ENCODE data around the gene PHF13. TPM values are rescaled to one million over a fixed set of nuclear protein-coding genes. Genes with fewer than 3 reads are reported as not detected.
A peak's percentile ranks its signal among the peaks of the same experiment; 100 is the strongest.
"Not testable (repeated sequence)": the region's sequence is repeated elsewhere in the genome, so short reads cannot be mapped to it uniquely, and the experiment has no call there.

Gene PHF13
- polyA plus RNA-seq, 3 donors from 2014 or later, result 1.2 to 5.7 (median 2.9) TPM

DNA sequence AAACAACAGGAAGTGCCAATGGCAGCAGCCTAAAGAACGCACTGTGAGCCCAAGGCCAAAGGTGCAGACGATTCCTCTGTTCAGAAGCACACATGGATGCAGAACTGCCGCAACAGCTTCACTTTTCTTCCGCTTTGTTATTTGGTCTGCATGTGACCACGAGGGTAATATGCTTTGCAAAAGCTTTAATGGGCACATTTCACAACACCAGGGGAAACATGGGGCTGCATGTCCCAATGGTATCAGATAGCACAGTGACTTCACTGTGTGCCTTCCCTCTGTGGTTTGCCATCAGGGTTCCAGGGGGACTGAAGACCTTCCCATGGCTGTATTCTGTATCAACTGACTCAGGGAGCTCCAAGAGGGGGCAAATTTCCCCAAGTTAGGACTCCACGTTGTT is 39.5 kb downstream of the PHF13 start:
- no peaks in the 10 kb centered on the region for H3K27me3 Mint-ChIP-seq (ENCODE audit: low read depth in 3 of 3)
- no peak for DNase-seq
- H3K4me3 Mint-ChIP-seq, result no peak overlapping the region
- no peaks in the 10 kb centered on the region for H3K4me1 Mint-ChIP-seq
- H3K27ac Mint-ChIP-seq, result no peak overlapping the region
- no peaks in the 10 kb centered on the region for H3K9me3 Mint-ChIP-seq
- H3K36me3 Mint-ChIP-seq, result peaks cover 3 to 17% (median 4%) of the 10 kb centered on the region in 3 donors

DNA sequence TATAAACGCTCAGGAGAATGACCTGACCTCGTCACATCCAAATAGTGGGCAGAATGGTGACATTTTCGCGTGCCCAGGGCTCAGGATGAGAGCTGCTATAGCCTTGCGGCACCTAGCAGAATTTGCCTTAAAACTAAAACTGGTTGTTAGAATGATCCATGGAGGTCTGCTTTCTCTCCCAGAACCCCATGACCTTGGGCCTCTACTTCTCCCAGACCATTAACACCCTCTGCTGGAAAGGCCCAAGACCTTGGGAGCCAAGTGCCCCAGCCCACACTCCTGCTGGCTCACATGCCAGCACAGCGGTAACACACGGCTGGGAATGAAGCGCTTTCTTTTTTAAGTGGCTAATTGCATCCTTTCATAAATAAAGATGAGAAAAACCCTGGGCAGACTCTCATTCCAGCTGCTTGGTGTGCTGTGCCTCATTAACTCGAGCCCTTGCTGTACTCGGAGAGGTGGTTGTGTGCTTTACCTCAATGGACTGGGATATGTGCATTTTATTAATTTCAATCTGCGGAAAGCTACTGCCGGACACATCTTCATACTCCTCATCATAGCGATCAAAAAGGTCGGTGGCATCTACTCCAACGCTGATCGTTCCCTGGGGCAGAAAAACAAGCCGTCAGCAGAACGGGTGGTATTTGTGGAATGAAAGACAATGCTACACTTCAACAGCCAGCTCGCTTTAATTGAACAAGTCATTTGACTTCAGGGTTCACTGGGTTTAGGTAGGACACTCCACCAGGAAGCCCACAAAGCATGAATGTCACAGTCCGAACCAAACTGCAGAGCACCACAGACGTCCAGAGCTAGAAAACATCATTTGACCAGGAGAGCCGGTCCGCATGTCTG is 40.1 kb downstream of the PHF13 start:
- no peak overlapping the region for H3K27ac Mint-ChIP-seq
- H3K4me3 Mint-ChIP-seq, result no peak overlapping the region
- no peaks in the 10 kb centered on the region for H3K9me3 Mint-ChIP-seq
- no peaks in the 10 kb centered on the region for H3K4me1 Mint-ChIP-seq
- DNase-seq, result no peak
- no peaks in the 10 kb centered on the region for H3K27me3 Mint-ChIP-seq (ENCODE audit: low read depth in 3 of 3)
- H3K36me3 Mint-ChIP-seq, result peaks cover 3 to 21% (median 4%) of the 10 kb centered on the region in 3 donors

DNA sequence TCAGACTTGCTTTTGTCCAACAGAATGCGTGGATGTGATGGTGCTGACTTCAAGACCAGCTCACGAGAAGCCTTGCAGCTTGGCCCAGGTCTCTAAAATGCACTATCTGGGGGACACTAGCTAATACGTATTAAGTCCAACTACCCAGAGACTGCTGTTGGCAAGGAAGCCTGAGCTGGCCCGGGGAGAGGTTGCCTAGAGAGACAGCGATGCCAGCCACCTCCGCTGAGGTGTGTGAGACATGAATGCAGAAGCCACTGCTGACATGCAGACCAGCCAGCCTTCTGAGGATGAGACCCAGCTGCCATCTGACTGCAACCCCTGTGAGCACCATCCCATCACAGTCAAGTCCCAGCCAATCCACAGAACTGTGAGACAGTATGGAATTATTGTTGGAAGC is 43.6 kb downstream of the PHF13 start:
- Mint-ChIP-seq H3K27me3 (ENCODE audit: low read depth in 3 of 3) (no peaks in the 10 kb centered on the region), H3K36me3 (peaks cover 3 to 14% (median 4%) of the 10 kb centered on the region in 3 donors), H3K4me3 (no peak overlapping the region), H3K9me3 (no peaks in the 10 kb centered on the region), H3K27ac (no peak overlapping the region), H3K4me1 (peaks cover 0 to 14% of the 10 kb centered on the region in 2 donors)
- no peak for DNase-seq

DNA sequence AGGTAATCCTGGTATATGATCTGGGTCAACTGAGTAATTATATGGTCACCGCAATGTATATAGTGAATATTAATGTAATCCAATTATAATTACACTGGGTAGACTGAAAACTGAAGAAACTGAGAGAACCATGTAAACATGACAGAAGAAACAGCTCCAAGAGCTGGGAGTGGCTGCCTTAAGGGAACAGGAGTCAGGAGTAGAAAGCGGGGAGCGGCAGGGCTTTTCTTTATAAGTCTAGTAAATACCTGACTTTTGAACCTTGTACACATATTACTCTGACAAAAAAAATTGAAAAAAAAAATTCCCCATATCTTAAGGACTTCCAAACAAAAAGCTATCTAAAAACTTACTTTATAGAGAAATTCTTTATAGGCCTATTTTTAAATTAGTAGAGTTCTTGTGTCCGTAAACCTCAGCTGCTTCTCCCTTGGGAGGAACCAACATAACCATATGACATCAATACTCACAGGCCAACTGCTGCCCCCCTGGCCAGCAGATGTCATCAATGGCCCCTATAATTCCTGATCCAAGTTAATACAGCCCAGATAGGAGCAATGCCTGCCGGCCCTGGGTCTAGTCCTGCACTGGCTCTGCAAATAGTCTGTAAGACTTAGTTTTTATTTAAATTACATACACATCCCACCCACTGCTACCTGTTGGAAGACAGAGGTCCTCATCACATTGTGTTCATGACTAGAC is 45.0 kb downstream of the PHF13 start:
- DNase-seq, result no peak
- Mint-ChIP-seq H3K27me3 (ENCODE audit: low read depth in 3 of 3) (no peaks in the 10 kb centered on the region), H3K36me3 (peaks cover 0 to 18% (median 14%) of the 10 kb centered on the region in 3 donors), H3K4me1 (peaks cover 0 to 22% of the 10 kb centered on the region in 2 donors), H3K27ac (peak overlapping the region in 1 of 6 donors; percentile 9), H3K9me3 (no peaks in the 10 kb centered on the region), H3K4me3 (no peak overlapping the region)

DNA sequence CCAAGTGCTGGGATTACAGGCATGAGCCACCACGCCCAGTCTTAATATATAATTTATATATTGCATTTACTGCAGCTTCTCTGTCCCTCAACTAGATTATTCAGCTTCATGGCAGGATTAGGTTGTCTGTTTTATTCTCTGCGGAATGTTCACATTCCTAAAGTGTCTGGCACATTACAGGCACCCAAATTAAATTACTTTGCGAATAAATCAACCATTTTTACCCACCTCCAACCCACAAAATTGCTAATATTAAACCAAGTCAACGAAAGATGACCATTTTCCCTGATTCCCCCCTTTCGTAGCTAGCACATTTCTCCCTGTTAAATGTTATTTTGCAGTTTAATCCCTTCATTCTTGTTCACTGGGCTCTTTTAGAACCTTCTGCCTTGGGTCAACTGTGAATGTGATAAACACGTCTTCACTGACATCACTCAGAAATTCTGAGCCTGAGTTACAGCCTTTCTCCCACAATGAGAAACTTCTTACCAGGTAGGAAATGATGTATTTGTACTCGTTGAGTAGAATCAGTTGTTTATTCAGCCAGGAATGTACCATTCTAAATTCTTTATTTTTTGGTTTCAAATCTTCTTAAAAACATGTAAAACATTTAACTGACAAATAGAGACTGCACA is 47.0 kb downstream of the PHF13 start:
- Mint-ChIP-seq H3K27ac (no peak overlapping the region), H3K9me3 (no peaks in the 10 kb centered on the region), H3K4me1 (peaks cover 0 to 23% of the 10 kb centered on the region in 2 donors), H3K27me3 (ENCODE audit: low read depth in 3 of 3) (peaks cover 0 to 1% (median 0%) of the 10 kb centered on the region in 3 donors), H3K36me3 (peaks cover 0 to 19% (median 18%) of the 10 kb centered on the region in 3 donors), H3K4me3 (no peak overlapping the region)
- DNase-seq, result no peak

DNA sequence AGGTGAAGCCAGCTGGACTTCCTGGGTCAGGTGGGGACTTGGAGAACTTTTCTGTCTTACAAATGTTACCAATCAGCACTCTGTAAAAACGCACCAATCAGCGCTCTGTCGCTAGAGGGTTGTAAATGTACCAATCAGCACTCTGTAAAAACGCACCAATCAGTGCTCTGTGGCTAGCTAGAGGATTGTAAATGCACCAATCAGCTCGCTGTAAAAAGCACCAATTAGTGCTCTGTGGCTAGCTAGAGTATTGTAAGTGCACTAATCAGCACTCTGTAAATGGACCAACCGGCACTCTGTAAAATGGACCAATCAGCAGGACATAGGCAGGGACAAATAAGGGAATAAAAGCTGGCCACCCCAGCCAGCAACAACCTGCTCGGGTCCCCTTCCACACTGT is 48.9 kb downstream of the PHF13 start:
- not testable (repeated sequence) for DNase-seq; H3K27me3 Mint-ChIP-seq (ENCODE audit: low read depth in 3 of 3); H3K4me3 Mint-ChIP-seq; H3K27ac Mint-ChIP-seq; H3K9me3 Mint-ChIP-seq
- Mint-ChIP-seq H3K4me1 (peaks cover 0 to 23% of the 10 kb centered on the region in 2 donors), H3K36me3 (peaks cover 0 to 26% (median 22%) of the 10 kb centered on the region in 3 donors)

DNA sequence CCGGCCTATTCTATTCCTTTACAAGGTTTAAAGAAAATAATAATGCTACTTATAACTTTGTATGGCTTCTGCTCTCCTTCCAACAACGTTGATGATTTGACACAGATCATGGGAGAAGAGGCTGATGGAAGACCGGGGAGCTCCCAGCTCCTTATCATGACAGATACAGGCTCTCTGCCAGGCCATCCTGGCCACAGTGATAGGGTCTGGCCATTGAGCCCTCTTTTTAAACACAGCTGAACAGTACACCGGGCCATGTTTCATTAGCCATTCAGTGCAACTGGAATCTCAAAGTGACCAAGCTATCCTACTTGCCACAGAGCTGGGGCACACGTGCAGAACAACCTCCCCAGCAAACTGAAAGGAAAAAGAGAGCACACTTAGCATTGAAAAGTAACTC is 53.2 kb downstream of the PHF13 start:
- Mint-ChIP-seq H3K36me3 (peaks cover 0 to 30% (median 28%) of the 10 kb centered on the region in 3 donors), H3K27me3 (ENCODE audit: low read depth in 3 of 3) (peaks cover 0 to 1% (median 0%) of the 10 kb centered on the region in 3 donors), H3K9me3 (no peaks in the 10 kb centered on the region), H3K4me3 (no peak overlapping the region), H3K4me1 (peaks cover 3 to 15% of the 10 kb centered on the region in 2 donors), H3K27ac (no peak overlapping the region)
- no peak for DNase-seq

DNA sequence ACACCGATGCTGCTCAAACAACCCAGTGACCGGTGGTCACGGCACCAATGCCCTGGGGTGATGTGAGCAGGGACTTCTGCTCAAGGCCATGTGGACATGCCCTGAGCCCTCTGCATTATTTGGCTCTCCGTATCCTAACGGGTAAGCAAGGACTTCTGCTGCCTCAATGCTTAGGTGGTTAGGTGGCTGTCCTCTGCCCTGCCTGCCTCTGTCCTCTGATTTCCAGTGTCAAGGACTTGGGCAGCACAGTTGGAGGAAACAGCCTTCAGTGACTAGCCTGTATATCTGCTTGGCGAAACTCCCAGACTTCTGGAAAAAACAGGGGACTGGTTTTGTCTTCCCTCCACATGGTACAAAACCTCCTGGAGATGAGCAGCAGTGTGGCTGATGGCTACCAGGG is 53.6 kb downstream of the PHF13 start:
- H3K9me3 Mint-ChIP-seq, result no peaks in the 10 kb centered on the region
- H3K36me3 Mint-ChIP-seq, result peaks cover 0 to 30% (median 28%) of the 10 kb centered on the region in 3 donors
- no peak overlapping the region for H3K27ac Mint-ChIP-seq
- no peak for DNase-seq
- peaks cover 0 to 1% (median 0%) of the 10 kb centered on the region in 3 donors for H3K27me3 Mint-ChIP-seq (ENCODE audit: low read depth in 3 of 3)
- peaks cover 3 to 14% of the 10 kb centered on the region in 2 donors for H3K4me1 Mint-ChIP-seq
- H3K4me3 Mint-ChIP-seq, result no peak overlapping the region

DNA sequence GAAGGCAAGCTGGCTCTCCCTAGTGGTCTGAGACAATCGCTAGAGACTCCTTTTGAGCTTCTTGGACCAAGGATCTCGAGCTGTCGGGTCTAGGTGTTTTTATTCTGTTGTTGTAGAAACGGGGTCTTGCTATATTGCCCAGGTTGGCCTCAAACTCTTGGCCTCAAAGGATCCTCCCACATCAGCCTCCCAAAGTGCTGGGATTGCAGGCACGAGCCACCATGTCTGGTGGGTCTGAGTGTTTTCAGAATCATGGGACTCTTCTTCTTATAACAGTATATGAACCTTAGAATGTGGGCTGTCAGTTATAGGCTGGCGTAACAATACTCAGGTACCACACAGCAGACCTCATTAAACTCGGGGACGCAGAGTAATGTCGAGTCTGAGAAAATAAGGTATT is 55.0 kb downstream of the PHF13 start:
- H3K36me3 Mint-ChIP-seq, result peaks cover 0 to 23% (median 20%) of the 10 kb centered on the region in 3 donors
- peaks cover 3 to 7% of the 10 kb centered on the region in 2 donors for H3K4me1 Mint-ChIP-seq
- no peaks in the 10 kb centered on the region for H3K9me3 Mint-ChIP-seq
- DNase-seq, result no peak
- H3K27me3 Mint-ChIP-seq (ENCODE audit: low read depth in 3 of 3), result peaks cover 0 to 1% (median 0%) of the 10 kb centered on the region in 3 donors
- no peak overlapping the region for H3K27ac Mint-ChIP-seq
- H3K4me3 Mint-ChIP-seq, result no peak overlapping the region

DNA sequence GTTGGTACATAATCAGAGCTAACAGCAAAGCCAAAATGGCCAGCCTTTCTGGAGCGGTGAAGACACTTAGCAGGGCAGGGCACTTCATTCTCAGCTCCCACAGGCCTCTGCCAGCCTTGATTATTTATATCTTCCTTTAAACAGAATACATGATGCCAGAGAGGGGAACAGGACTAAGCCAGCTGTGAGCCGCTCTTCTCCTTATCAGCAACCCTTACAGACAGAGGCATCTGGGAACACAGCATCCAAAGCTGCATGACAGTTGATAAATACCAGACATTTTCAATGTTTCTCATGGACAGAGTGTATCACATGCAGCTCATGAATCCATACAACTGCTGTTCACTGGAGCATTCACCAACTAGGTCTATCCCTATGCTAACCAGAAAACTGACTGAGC is 59.0 kb downstream of the PHF13 start:
- DNase-seq, result no peak
- Mint-ChIP-seq H3K36me3 (peaks cover 10 to 22% (median 18%) of the 10 kb centered on the region in 3 donors), H3K4me3 (no peak overlapping the region), H3K27me3 (ENCODE audit: low read depth in 3 of 3) (no peaks in the 10 kb centered on the region), H3K9me3 (no peaks in the 10 kb centered on the region), H3K27ac (no peak overlapping the region), H3K4me1 (peaks cover 3 to 5% of the 10 kb centered on the region in 2 donors)

Other genes starting within 250 kb of the PHF13 start
- 10 to 100 TPM; 26.7 to 31.2 (median 28.9) TPM for gene ACOT7, start 220.0 kb upstream of the PHF13 start, polyA plus RNA-seq
- gene HES2, start 193.8 kb upstream of the PHF13 start, polyA plus RNA-seq, result not detected
- gene ESPN, start 189.0 kb upstream of the PHF13 start, polyA plus RNA-seq, result not detected
- 10 to 100 TPM in 1 of 3 donors, 1 to 10 TPM in 2; 3.1 to 15.3 (median 9.8) TPM for gene TNFRSF25, start 147.6 kb upstream of the PHF13 start, polyA plus RNA-seq
- gene PLEKHG5, start 122.1 kb upstream of the PHF13 start, polyA plus RNA-seq, result under 1 TPM in 1 of 3 donors, not detected in 2; 0.08 TPM
- 10 to 100 TPM in 1 of 3 donors, 1 to 10 TPM in 2; 4.3 to 18.2 (median 8.4) TPM for gene NOL9, start 59.2 kb upstream of the PHF13 start, polyA plus RNA-seq
- gene TAS1R1, start 58.4 kb upstream of the PHF13 start, polyA plus RNA-seq, result under 1 TPM in 1 of 3 donors, not detected in 2; 0.16 TPM
- 10 to 100 TPM in 2 of 3 donors, 1 to 10 TPM in 1; 8.3 to 25.9 (median 20.9) TPM for gene ZBTB48, start 33.7 kb upstream of the PHF13 start, polyA plus RNA-seq
- gene KLHL21, start 10.9 kb upstream of the PHF13 start, polyA plus RNA-seq, result 10 to 100 TPM in 1 of 3 donors, 1 to 10 TPM in 2; 7.6 to 19.7 (median 9.2) TPM
- gene THAP3, start 11.1 kb downstream of the PHF13 start, polyA plus RNA-seq, result 10 to 100 TPM; 19.4 to 28.4 (median 28.0) TPM
- gene DNAJC11, start 88.1 kb downstream of the PHF13 start, polyA plus RNA-seq, result 10 to 100 TPM in 2 of 3 donors, 1 to 10 TPM in 1; 9.6 to 22.6 (median 13.5) TPM
- 10 to 100 TPM; 52.7 to 89.0 (median 71.0) TPM for gene CAMTA1, start 171.7 kb downstream of the PHF13 start, polyA plus RNA-seq